ENCODE measurements around the gene ZNF132. TPM values are rescaled to one million over a fixed set of nuclear protein-coding genes. Genes with fewer than 3 reads are reported as not detected.
"Not testable (repeated sequence)": the region's sequence is repeated elsewhere in the genome, so short reads cannot be mapped to it uniquely, and the experiment has no call there.

Gene ZNF132
- total and polyA plus RNA-seq, 9 donors = 3.0 to 9.5 (median 4.8) TPM

- Histone ChIP-seq H3K4me3 (ENCODE audit: low read length) (no peak overlapping the region), H3K27ac (ENCODE audit: low read length) (peak overlapping the region; percentile 44)
- WGBS (ENCODE audit: insufficient coverage) = 84% methylated on average over 10 of the region's 15 CpGs
Observed at GRCh38 chr19:58477130-58477529, 37.2 kb upstream of the ZNF132 start.

DNA sequence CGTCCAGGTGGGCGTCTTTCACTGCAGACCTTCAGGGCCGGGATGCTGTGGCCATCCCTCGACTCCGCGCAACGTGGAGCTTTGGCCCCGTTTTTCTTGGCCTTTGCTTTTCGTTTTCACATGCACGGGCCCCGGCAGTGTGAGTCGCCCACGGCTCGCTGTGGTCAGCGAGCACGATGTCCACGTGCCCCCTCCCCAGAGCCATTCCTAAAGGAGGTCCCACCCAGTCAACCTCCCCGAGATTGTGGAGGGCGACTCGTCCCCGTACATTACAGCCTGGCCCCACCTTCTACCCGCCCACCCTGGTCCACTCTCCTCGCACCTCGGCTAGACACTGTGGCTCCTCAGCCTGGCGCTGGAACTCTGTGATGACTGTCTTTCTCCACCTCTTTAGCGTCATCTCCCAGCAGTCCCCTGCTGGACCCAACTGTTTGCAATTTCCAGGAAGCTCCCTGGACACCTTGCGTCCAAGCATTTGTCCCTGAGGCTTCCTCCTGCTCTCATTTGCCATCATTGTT, 36.6 kb upstream of the ZNF132 start:
- Histone ChIP-seq H3K4me3 (ENCODE audit: low read length) (peak overlapping the region; percentile 85), H3K4me1 (ENCODE audit: control insufficient read depth, insufficient read depth, low read length) (peaks cover 19% of the 10 kb centered on the region), H3K9me3 (replicated peaks; ENCODE audit: control insufficient read depth, low read depth, low read length) (no peaks in the 10 kb centered on the region), H3K27me3 (ENCODE audit: control insufficient read depth, insufficient read depth, low read length) (no peaks in the 10 kb centered on the region), H3K36me3 (ENCODE audit: control insufficient read depth, insufficient read depth, low read length) (peaks cover 53% of the 10 kb centered on the region), H3K27ac (ENCODE audit: low read length) (peak overlapping the region; percentile 94)
- DNase-seq = peak; percentile 56
- WGBS (ENCODE audit: insufficient coverage) = 3% methylated on average over 22 of the region's 27 CpGs

More at GRCh38 chr19:58477130-58477529, 37.2 kb upstream of the ZNF132 start:
- H3K36me3 ChIP-seq (ENCODE audit: control insufficient read depth, insufficient read depth, low read length) = peaks cover 48% of the 10 kb centered on the region
- H3K27me3 ChIP-seq (ENCODE audit: control insufficient read depth, insufficient read depth, low read length) = no peaks in the 10 kb centered on the region
- H3K4me1 ChIP-seq (ENCODE audit: control insufficient read depth, insufficient read depth, low read length) = peaks cover 19% of the 10 kb centered on the region
- no peak for DNase-seq
- no peaks in the 10 kb centered on the region for H3K9me3 ChIP-seq (replicated peaks; ENCODE audit: control insufficient read depth, low read depth, low read length)

GRCh38 chr19:58475714-58476497, 36.0 kb upstream of the ZNF132 start, which contains the start of gene ZNF446:
ZNF446 (plus strand) TSS chr19:58476352; CDS start chr19:58477219, 867 bp downstream.
- H3K27me3 ChIP-seq (ENCODE audit: control insufficient read depth, insufficient read depth, low read length) = no peaks in the 10 kb centered on the region
- under 1% methylated on average over 64 of the region's 64 CpGs for WGBS (ENCODE audit: insufficient coverage)
- peak; percentile 99 for DNase-seq
- peak within 1 kb of the TSS; percentile 94 for H3K27ac ChIP-seq (ENCODE audit: low read length)
- no peaks in the 10 kb centered on the region for H3K9me3 ChIP-seq (replicated peaks; ENCODE audit: control insufficient read depth, low read depth, low read length)
- peak within 1 kb of the TSS; percentile 85 for H3K4me3 ChIP-seq (ENCODE audit: low read length)
- H3K36me3 ChIP-seq (ENCODE audit: control insufficient read depth, insufficient read depth, low read length) = peaks cover 49% of the 10 kb centered on the region
- H3K4me1 ChIP-seq (ENCODE audit: control insufficient read depth, insufficient read depth, low read length) = peaks cover 19% of the 10 kb centered on the region

- no peaks in the 10 kb centered on the region for H3K9me3 ChIP-seq (replicated peaks; ENCODE audit: control insufficient read depth, low read depth, low read length)
- DNase-seq = no peak
- no peaks in the 10 kb centered on the region for H3K27me3 ChIP-seq (ENCODE audit: control insufficient read depth, insufficient read depth, low read length)
- peaks cover 48% of the 10 kb centered on the region for H3K36me3 ChIP-seq (ENCODE audit: control insufficient read depth, insufficient read depth, low read length)
- H3K27ac ChIP-seq (ENCODE audit: low read length) = peak overlapping the region; percentile 94
- WGBS (ENCODE audit: insufficient coverage) = 22% methylated on average over 25 of the region's 27 CpGs
- H3K4me3 ChIP-seq (ENCODE audit: low read length) = peak overlapping the region; percentile 85
- H3K4me1 ChIP-seq (ENCODE audit: control insufficient read depth, insufficient read depth, low read length) = peaks cover 19% of the 10 kb centered on the region
Observed at GRCh38 chr19:58474997-58475713, 35.2 kb upstream of the ZNF132 start.

DNA sequence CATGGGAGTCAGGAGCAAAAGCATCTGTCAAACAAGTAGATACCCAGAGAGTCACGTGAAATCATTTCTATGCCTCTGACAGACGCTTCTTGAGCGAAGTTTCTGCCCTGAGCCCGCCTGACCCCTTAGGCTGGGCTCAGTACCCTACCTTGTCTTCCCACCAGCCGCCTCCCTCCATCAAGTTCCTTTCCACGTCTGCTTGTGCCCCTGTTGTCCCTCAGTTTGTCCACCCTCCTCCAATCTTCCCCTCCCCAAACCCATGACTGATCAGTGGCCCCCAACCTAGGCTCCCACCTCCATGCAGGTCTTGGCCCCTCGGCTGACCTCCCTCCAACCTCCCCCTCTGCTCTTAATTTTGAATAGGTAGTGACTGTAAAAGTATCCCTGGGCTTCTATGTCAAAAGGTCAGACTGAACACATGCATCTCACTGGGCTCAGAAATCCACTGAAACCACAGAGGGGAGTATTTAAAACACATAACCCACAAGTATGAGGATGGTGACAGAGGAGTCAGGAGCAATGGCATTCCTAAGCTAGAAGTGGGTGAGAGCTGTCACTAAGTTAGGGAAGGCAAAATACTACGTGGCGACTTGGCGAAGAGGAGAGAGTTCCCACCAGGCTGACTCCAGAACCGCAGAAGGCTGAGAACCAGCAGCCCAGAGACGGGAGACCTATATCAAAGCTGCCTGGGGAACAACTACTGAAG, 34.5 kb upstream of the ZNF132 start:
- H3K9me3 ChIP-seq (replicated peaks; ENCODE audit: control insufficient read depth, low read depth, low read length) = no peaks in the 10 kb centered on the region
- H3K36me3 ChIP-seq (ENCODE audit: control insufficient read depth, insufficient read depth, low read length) = peaks cover 50% of the 10 kb centered on the region
- 80% methylated on average over 11 of the region's 12 CpGs for WGBS (ENCODE audit: insufficient coverage)
- DNase-seq = no peak
- H3K4me3 ChIP-seq (ENCODE audit: low read length) = no peak overlapping the region
- no peak overlapping the region for H3K27ac ChIP-seq (ENCODE audit: low read length)
- no peaks in the 10 kb centered on the region for H3K27me3 ChIP-seq (ENCODE audit: control insufficient read depth, insufficient read depth, low read length)
- H3K4me1 ChIP-seq (ENCODE audit: control insufficient read depth, insufficient read depth, low read length) = peaks cover 19% of the 10 kb centered on the region

DNA sequence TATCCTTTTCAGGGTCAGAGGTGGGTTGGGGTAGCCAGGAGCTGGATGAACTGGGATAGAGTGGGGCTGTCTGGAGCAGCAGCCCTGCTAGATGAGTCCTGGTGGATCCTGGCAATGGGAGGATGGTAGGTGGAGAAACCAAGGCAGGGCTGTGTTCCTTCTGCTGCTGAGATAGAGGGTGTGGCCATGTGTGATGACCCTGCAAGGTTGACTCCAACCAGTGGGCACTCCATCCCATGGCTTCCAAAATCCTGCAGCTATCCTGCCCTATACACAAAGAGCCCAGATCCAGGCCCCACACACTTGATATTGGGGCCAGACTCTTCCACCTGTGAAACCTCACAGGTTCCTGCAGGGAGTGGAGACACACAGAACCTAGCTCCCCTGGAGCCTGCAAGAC, 33.8 kb upstream of the ZNF132 start:
- Histone ChIP-seq H3K9me3 (replicated peaks; ENCODE audit: control insufficient read depth, low read depth, low read length) (no peaks in the 10 kb centered on the region), H3K27ac (ENCODE audit: low read length) (no peak overlapping the region), H3K27me3 (ENCODE audit: control insufficient read depth, insufficient read depth, low read length) (no peaks in the 10 kb centered on the region), H3K36me3 (ENCODE audit: control insufficient read depth, insufficient read depth, low read length) (peaks cover 48% of the 10 kb centered on the region), H3K4me1 (ENCODE audit: control insufficient read depth, insufficient read depth, low read length) (peaks cover 19% of the 10 kb centered on the region), H3K4me3 (ENCODE audit: low read length) (no peak overlapping the region)
- DNase-seq = no peak

DNA sequence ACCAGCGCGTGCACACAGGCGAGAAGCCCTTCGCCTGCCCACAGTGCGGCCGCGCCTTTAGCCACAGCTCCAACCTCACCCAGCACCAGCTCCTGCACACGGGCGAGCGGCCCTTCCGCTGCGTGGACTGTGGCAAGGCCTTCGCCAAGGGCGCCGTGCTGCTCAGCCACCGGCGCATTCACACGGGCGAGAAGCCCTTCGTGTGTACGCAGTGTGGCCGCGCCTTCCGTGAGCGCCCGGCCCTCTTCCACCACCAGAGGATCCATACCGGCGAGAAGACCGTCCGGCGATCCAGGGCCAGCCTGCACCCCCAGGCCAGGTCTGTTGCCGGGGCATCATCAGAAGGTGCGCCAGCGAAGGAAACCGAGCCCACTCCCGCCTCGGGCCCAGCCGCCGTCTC, 31.8 kb upstream of the ZNF132 start:
- Histone ChIP-seq H3K9me3 (replicated peaks; ENCODE audit: control insufficient read depth, low read depth, low read length) (no peaks in the 10 kb centered on the region), H3K36me3 (ENCODE audit: control insufficient read depth, insufficient read depth, low read length) (peaks cover 41% of the 10 kb centered on the region), H3K4me3 (ENCODE audit: low read length) (no peak overlapping the region), H3K27me3 (ENCODE audit: control insufficient read depth, insufficient read depth, low read length) (no peaks in the 10 kb centered on the region), H3K4me1 (ENCODE audit: control insufficient read depth, insufficient read depth, low read length) (peaks cover 24% of the 10 kb centered on the region), H3K27ac (ENCODE audit: low read length) (no peak overlapping the region)
- 93% methylated on average over 38 of the region's 39 CpGs for WGBS (ENCODE audit: insufficient coverage)
- no peak for DNase-seq

DNA sequence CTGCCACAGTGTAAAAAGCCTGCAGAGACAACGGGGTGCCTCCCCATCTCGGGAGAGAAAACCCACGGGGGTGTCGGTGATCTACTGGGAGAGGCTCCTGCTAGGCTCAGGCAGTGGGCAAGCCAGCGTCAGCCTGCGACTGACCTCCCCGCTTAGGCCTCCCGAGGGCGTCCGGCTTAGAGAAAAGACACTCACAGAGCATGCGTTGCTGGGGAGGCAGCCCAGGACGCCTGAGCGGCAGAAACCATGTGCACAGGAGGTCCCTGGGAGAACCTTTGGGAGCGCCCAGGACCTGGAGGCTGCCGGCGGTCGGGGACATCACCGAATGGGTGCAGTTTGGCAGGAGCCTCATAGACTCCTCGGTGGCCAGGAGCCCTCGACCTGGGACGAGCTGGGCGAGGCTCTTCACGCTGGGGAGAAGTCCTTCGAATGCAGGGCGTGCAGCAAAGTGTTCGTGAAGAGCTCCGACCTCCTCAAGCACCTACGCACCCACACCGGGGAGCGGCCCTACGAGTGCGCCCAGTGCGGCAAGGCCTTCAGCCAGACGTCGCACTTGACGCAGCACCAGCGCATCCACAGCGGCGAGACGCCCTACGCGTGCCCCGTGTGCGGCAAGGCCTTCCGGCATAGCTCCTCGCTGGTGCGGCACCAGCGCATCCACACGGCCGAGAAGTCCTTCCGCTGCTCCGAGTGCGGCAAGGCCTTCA, 31.0 kb upstream of the ZNF132 start:
- not testable (repeated sequence) for H3K4me3 ChIP-seq (ENCODE audit: low read length); H3K27ac ChIP-seq (ENCODE audit: low read length); DNase-seq; H3K9me3 ChIP-seq (replicated peaks; ENCODE audit: control insufficient read depth, low read depth, low read length); H3K27me3 ChIP-seq (ENCODE audit: control insufficient read depth, insufficient read depth, low read length)
- H3K36me3 ChIP-seq (ENCODE audit: control insufficient read depth, insufficient read depth, low read length) = peaks cover 41% of the 10 kb centered on the region
- WGBS (ENCODE audit: insufficient coverage) = 92% methylated on average over 13 of the region's 53 CpGs
- H3K4me1 ChIP-seq (ENCODE audit: control insufficient read depth, insufficient read depth, low read length) = peaks cover 22% of the 10 kb centered on the region

- H3K4me1 ChIP-seq (ENCODE audit: control insufficient read depth, insufficient read depth, low read length) = peaks cover 14% of the 10 kb centered on the region
Observed at GRCh38 chr19:58469241-58470013, 29.5 kb upstream of the ZNF132 start.

More at GRCh38 chr19:58469241-58470013, 29.5 kb upstream of the ZNF132 start:
- no peak for DNase-seq
- H3K4me3 ChIP-seq (ENCODE audit: low read length) = no peak overlapping the region
- 90% methylated on average over 11 of the region's 17 CpGs for WGBS (ENCODE audit: insufficient coverage)
- H3K36me3 ChIP-seq (ENCODE audit: control insufficient read depth, insufficient read depth, low read length) = peaks cover 41% of the 10 kb centered on the region
- H3K27me3 ChIP-seq (ENCODE audit: control insufficient read depth, insufficient read depth, low read length) = no peaks in the 10 kb centered on the region
- no peak overlapping the region for H3K27ac ChIP-seq (ENCODE audit: low read length)
- no peaks in the 10 kb centered on the region for H3K9me3 ChIP-seq (replicated peaks; ENCODE audit: control insufficient read depth, low read depth, low read length)

Measured in muscle of leg (tissue), 11 donors.